ENCODE data around the gene KAZN.

KAZN gene

DNA sequence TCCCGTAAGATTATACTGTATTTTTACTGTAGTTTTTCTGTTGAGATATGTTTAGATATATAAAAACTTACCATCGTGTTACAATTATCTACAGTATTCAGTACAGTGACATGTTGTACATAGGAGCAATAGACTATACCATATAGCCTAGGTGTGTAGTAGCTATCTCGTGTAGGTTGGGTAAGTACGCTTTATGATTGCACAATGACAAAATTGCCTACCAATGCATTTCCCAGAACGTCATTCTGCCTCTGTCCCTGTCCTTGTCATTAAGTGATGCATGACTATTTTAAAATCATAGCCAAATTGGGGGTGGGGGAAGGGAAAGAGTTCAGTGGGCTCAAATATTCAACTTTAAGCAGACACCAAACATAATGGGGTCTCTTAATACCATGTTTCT, 321.3 kb downstream of the KAZN start:
- H3K36me3 ChIP-seq (ENCODE audit: insufficient read depth, low read length): no peaks in the 10 kb centered on the region
- H3K9me2 ChIP-seq (replicated peaks; ENCODE audit: low read depth, low read length): no peaks in the 10 kb centered on the region
- no peak overlapping the region for H3K4me3 ChIP-seq (ENCODE audit: low read length, poor library complexity, severe bottlenecking)
- H3F3A ChIP-seq (ENCODE audit: low read depth): no peaks in the 10 kb centered on the region
- no peak overlapping the region for H3K9ac ChIP-seq (ENCODE audit: low read depth, low read length, poor library complexity, severe bottlenecking)
- no peaks in the 10 kb centered on the region for H3K9me3 ChIP-seq (ENCODE audit: insufficient read depth, low read depth, low read length)
- H4K20me1 ChIP-seq (ENCODE audit: insufficient read depth, low read length, poor library complexity, severe bottlenecking): no peaks in the 10 kb centered on the region
- no peaks in the 10 kb centered on the region for H3K4me1 ChIP-seq (ENCODE audit: insufficient read depth, low read length, poor library complexity, severe bottlenecking)
- no peak overlapping the region for H2AFZ ChIP-seq (ENCODE audit: low read length)
- H3K79me2 ChIP-seq (ENCODE audit: insufficient read depth, low read length): no peaks in the 10 kb centered on the region
- no peak for TF ChIP-seq EZH2phosphoT487 (IDR thresholded peaks at IDR 0.05; ENCODE audit: borderline replicate concordance)
- TF ChIP-seq, protein P1, sequence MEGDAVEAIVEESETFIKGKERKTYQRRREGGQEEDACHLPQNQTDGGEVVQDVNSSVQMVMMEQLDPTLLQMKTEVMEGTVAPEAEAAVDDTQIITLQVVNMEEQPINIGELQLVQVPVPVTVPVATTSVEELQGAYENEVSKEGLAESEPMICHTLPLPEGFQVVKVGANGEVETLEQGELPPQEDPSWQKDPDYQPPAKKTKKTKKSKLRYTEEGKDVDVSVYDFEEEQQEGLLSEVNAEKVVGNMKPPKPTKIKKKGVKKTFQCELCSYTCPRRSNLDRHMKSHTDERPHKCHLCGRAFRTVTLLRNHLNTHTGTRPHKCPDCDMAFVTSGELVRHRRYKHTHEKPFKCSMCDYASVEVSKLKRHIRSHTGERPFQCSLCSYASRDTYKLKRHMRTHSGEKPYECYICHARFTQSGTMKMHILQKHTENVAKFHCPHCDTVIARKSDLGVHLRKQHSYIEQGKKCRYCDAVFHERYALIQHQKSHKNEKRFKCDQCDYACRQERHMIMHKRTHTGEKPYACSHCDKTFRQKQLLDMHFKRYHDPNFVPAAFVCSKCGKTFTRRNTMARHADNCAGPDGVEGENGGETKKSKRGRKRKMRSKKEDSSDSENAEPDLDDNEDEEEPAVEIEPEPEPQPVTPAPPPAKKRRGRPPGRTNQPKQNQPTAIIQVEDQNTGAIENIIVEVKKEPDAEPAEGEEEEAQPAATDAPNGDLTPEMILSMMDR (conservative IDR thresholded peaks at IDR 0.05; ENCODE audit: low read length): no peak
- no peak overlapping the region for H3K4me2 ChIP-seq (ENCODE audit: low read depth, low read length, poor library complexity, severe bottlenecking)
- H3K27me3 ChIP-seq (ENCODE audit: insufficient read depth, low read length, poor library complexity, severe bottlenecking): peaks cover 2% of the 10 kb centered on the region

DNA sequence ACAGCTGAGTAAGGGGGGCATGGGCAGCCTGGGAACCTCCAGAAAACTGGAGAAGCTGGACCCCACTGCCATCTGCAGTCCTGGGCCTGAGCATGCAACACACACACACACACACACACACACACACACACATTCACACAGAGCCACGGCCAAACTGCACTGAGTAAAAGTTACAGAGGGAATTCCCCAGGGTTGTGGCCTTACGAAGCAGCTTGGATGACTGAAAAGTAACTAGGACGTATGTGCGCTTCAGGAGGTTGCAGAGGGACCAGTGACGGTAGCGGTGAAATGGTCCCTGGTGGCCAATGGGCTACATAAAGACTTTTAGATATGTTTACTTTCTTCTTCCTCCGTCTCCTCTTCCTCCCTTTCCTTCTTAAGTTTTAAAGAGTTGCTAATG, 322.6 kb downstream of the KAZN start:
- Histone ChIP-seq H2AFZ (ENCODE audit: low read length) (no peak overlapping the region), H3K27me3 (ENCODE audit: insufficient read depth, low read length, poor library complexity, severe bottlenecking) (peaks cover 15% of the 10 kb centered on the region), H4K20me1 (ENCODE audit: insufficient read depth, low read length, poor library complexity, severe bottlenecking) (no peaks in the 10 kb centered on the region), H3K4me1 (ENCODE audit: insufficient read depth, low read length, poor library complexity, severe bottlenecking) (no peaks in the 10 kb centered on the region), H3F3A (ENCODE audit: low read depth) (no peaks in the 10 kb centered on the region), H3K4me2 (ENCODE audit: low read depth, low read length, poor library complexity, severe bottlenecking) (no peak overlapping the region), H3K9ac (ENCODE audit: low read depth, low read length, poor library complexity, severe bottlenecking) (no peak overlapping the region), H3K79me2 (ENCODE audit: insufficient read depth, low read length) (no peaks in the 10 kb centered on the region), H3K4me3 (ENCODE audit: low read length, poor library complexity, severe bottlenecking) (no peak overlapping the region), H3K9me3 (ENCODE audit: insufficient read depth, low read depth, low read length) (no peaks in the 10 kb centered on the region), H3K9me2 (replicated peaks; ENCODE audit: low read depth, low read length) (no peaks in the 10 kb centered on the region), H3K36me3 (ENCODE audit: insufficient read depth, low read length) (no peaks in the 10 kb centered on the region)
- TF ChIP-seq EZH2phosphoT487 (IDR thresholded peaks at IDR 0.05; ENCODE audit: borderline replicate concordance): no peak
- TF ChIP-seq, protein P1 (conservative IDR thresholded peaks at IDR 0.05; ENCODE audit: low read length): no peak

DNA sequence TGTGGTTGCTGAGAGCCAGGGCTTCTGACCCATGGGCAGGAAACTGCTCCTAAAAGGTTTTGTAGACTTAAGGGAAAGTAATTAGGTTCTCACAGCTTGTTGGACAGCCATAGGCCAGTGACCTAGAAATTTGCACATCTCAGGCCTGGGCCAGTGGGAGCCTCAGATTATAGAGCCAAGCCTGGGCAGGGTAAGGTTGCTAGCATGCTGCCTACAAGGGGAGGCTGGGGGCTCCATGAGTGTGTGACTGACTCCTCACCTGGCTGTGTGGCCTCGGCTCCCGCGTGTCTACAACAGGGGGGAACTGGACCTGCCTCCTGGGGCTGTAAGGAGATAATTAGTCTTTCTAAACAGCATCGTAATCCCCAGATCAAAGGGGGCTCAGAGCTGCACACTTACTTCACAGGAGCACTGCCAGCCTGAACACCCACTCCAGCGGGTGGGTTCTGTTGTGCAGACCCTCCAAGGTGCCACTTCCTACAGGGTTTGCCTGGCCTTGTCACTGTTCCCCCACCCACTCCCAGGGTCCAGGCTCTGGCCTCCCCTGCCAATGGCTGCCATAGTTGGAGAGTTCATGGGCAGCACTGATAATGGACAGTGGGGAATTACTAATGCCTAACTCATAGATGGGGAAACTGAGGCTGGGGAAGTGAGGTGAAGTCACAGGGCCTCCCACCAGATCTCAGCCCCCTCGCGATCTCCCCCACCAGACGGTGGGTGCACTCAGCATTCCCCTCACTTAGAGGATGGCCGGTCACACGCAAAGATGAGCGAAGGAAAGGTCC, 324.6 kb downstream of the KAZN start:
- peaks cover 19% of the 10 kb centered on the region for H3K27me3 ChIP-seq (ENCODE audit: insufficient read depth, low read length, poor library complexity, severe bottlenecking)
- no peaks in the 10 kb centered on the region for H3K9me3 ChIP-seq (ENCODE audit: insufficient read depth, low read depth, low read length)
- H2AFZ ChIP-seq (ENCODE audit: low read length): no peak overlapping the region
- H4K20me1 ChIP-seq (ENCODE audit: insufficient read depth, low read length, poor library complexity, severe bottlenecking): no peaks in the 10 kb centered on the region
- H3K79me2 ChIP-seq (ENCODE audit: insufficient read depth, low read length): no peaks in the 10 kb centered on the region
- no peaks in the 10 kb centered on the region for H3F3A ChIP-seq (ENCODE audit: low read depth)
- no peaks in the 10 kb centered on the region for H3K4me1 ChIP-seq (ENCODE audit: insufficient read depth, low read length, poor library complexity, severe bottlenecking)
- no peak for TF ChIP-seq EZH2phosphoT487 (IDR thresholded peaks at IDR 0.05; ENCODE audit: borderline replicate concordance)
- TF ChIP-seq, protein P1 (conservative IDR thresholded peaks at IDR 0.05; ENCODE audit: low read length): no peak
- H3K9ac ChIP-seq (ENCODE audit: low read depth, low read length, poor library complexity, severe bottlenecking): no peak overlapping the region
- H3K4me2 ChIP-seq (ENCODE audit: low read depth, low read length, poor library complexity, severe bottlenecking): no peak overlapping the region
- H3K36me3 ChIP-seq (ENCODE audit: insufficient read depth, low read length): no peaks in the 10 kb centered on the region
- no peak overlapping the region for H3K4me3 ChIP-seq (ENCODE audit: low read length, poor library complexity, severe bottlenecking)
- no peaks in the 10 kb centered on the region for H3K9me2 ChIP-seq (replicated peaks; ENCODE audit: low read depth, low read length)
